B cell (primary cell): ENCODE data around the gene RARA. TPM values are rescaled to one million over a fixed set of nuclear protein-coding genes. Genes with fewer than 3 reads are reported as not detected.

Experiments
- ATAC-seq: fragments of 200-7000 bp; cut with Tn5 transposase; one replicate; pipeline ENCODE4 v1.10.0; 2021; ENCODE audit warnings: low read depth, mild to moderate bottlenecking, moderate number of reproducible peaks, moderate library complexity
- CTCF ChIA-PET: fragments of 350-600 bp; sonication (Branson Sonifier 250); formaldehyde crosslinking; loops from one replicate; lab custom pipeline; 2021; ENCODE audit warnings: antibody characterized with exemption, inconsistent platforms; lab: Charles Lee
- POLR2A ChIA-PET: fragments of 350-600 bp; sonication (Branson Sonifier 250); formaldehyde crosslinking; loops from one replicate; lab custom pipeline; 2021; ENCODE audit warnings: antibody characterized with exemption; lab: Charles Lee
- DNase-seq: peaks from one replicate; pipeline ENCODE4 v3.0.0; 2013
- H2AFZ ChIP-seq: 2 replicates; pipeline ENCODE4 v1.6.1; 2012; ENCODE audit warnings: mild to moderate bottlenecking, low read depth, low read length; ENCODE audit not compliant: insufficient read depth, poor library complexity, severe bottlenecking
- H3K27ac ChIP-seq, 2 donors: 1 replicate in 1 of 2; 2 replicates in 1 of 2; pipeline ENCODE4 v1.5.1; 2012 to 2013; ENCODE audit warnings: low read length in 2 of 2, mild to moderate bottlenecking in 2 of 2, moderate library complexity in 1 of 2
- H3K27me3 ChIP-seq, 4 experiments: fragments of 200-600 bp in 1 of 4; sonication (generic) in 1 of 4; replicated peaks in 1 of 4; 1 replicate in 2 of 4; 2 replicates in 2 of 4; pipeline versions ENCODE4 v1.6.1 to v1.7.0; 2013 to 2016; ENCODE audit warnings: low read length in 3 of 4, mild to moderate bottlenecking in 2 of 4, mixed read lengths in 1 of 4, moderate library complexity in 1 of 4; ENCODE audit not compliant: insufficient read depth in 4 of 4, control insufficient read depth in 3 of 4; ENCODE audit errors: control extremely low read depth in 1 of 4
- H3K36me3 ChIP-seq, 2 experiments: replicated peaks in 1 of 2; 1 replicate in 1 of 2; 2 replicates in 1 of 2; pipeline versions ENCODE4 v1.6.1 to v1.7.1; 2013; ENCODE audit warnings: low read length in 1 of 2; ENCODE audit not compliant: insufficient read depth in 2 of 2, control insufficient read depth in 1 of 2; ENCODE audit errors: control extremely low read depth in 1 of 2, extremely low read depth in 1 of 2
- H3K4me1 ChIP-seq, 2 donors: fragments of 200-600 bp in 1 of 2; sonication (generic) in 1 of 2; 1 replicate in 1 of 2; 2 replicates in 1 of 2; pipeline versions ENCODE4 v1.5.1 to v1.6.1; 2013 to 2017; ENCODE audit warnings: low read length in 2 of 2; ENCODE audit not compliant: control insufficient read depth in 2 of 2, insufficient read depth in 2 of 2
- H3K4me2 ChIP-seq: replicated peaks from 2 replicates; pipeline ENCODE3; 2012; ENCODE audit warnings: mild to moderate bottlenecking, low read depth, low read length; ENCODE audit not compliant: poor library complexity, severe bottlenecking
- H3K4me3 ChIP-seq, 5 experiments: fragments of 200-600 bp in 1 of 5; sonication (generic) in 1 of 5; 1 replicate in 3 of 5; 2 replicates in 2 of 5; pipeline versions ENCODE4 v1.5.1 to v1.7.0; 2011 to 2016; ENCODE audit warnings: low read length in 4 of 5, mild to moderate bottlenecking in 4 of 5, low read depth in 2 of 5, control low read depth in 1 of 5, moderate library complexity in 1 of 5; ENCODE audit not compliant: insufficient read depth in 1 of 5; ENCODE audit errors: control extremely low read depth in 1 of 5, extremely low read depth in 1 of 5
- H3K79me2 ChIP-seq: fragments of 200-600 bp; sonication (generic); one replicate; pipeline ENCODE4 v1.6.0; 2016; ENCODE audit warnings: low read length; ENCODE audit not compliant: control insufficient read depth, insufficient read depth
- H3K9ac ChIP-seq: fragments of 200-600 bp; sonication (generic); 2 replicates; pipeline ENCODE4 v1.6.1; 2017; ENCODE audit warnings: mild to moderate bottlenecking, low read length, moderate library complexity
- H3K9me3 ChIP-seq, 3 donors: one replicate each; pipeline versions ENCODE4 v1.6.1 to v1.7.1; 2013; ENCODE audit warnings: low read length in 2 of 3; ENCODE audit not compliant: control insufficient read depth in 2 of 3, insufficient read depth in 1 of 3; ENCODE audit errors: control extremely low read depth in 1 of 3
- H4K20me1 ChIP-seq: 2 replicates; pipeline ENCODE4 v1.6.0; 2012; ENCODE audit warnings: mild to moderate bottlenecking, low read length; ENCODE audit not compliant: insufficient read depth, control insufficient read depth, poor library complexity, severe bottlenecking
- H3K27ac Mint-ChIP-seq: one replicate; pipeline ENCODE4 v1.8.0; 2021; ENCODE audit warnings: mixed read lengths
- H3K27me3 Mint-ChIP-seq: one replicate; pipeline ENCODE4 v1.8.0; 2021; ENCODE audit warnings: mixed read lengths
- H3K4me1 Mint-ChIP-seq: one replicate; pipeline ENCODE4 v1.8.0; 2021; ENCODE audit warnings: mixed read lengths
- H3K4me3 Mint-ChIP-seq: one replicate; pipeline ENCODE4 v1.8.0; 2021; ENCODE audit warnings: mixed read lengths
- H3K9me3 Mint-ChIP-seq: one replicate; pipeline ENCODE4 v1.8.0; 2022; ENCODE audit warnings: mixed read lengths; ENCODE audit not compliant: insufficient read depth
- CTCF ChIP-seq: fragments of 200-600 bp; IDR thresholded peaks from one replicate; pipeline ENCODE4 v1.8.0; 2022; ENCODE audit warnings: antibody characterized with exemption, mild to moderate bottlenecking
- EZH2 ChIP-seq: IDR thresholded peaks from 2 replicates; pipeline ENCODE4 v1.6.1; 2012; ENCODE audit warnings: borderline replicate concordance, low read depth, mild to moderate bottlenecking, moderate library complexity, low read length; ENCODE audit not compliant: insufficient read depth, poor library complexity, severe bottlenecking
- WGBS: methylation state at CpG from one replicate; pipeline ENCODE4 v1.1.5; 2013; ENCODE audit warnings: missing lambda C conversion rate; ENCODE audit not compliant: insufficient coverage; 5-methylcytosine and 5-hydroxymethylcytosine counted together
- intact Hi-C: fragments of 100-400 bp; cut with micrococcal nuclease; formaldehyde crosslinking; loops from one replicate; pipeline ENCODE4 v1.10.0; 2022
- polyA plus RNA-seq: library from polyadenylated mRNA; depleted of rRNA; stranded (reverse); fragments of >200 nt; gene quantifications from 2 replicates; pipeline ENCODE4 v1.2.3, GENCODE V29; 2012
- total RNA-seq, 2 donors: library from RNA; stranded (reverse); fragments of 120-200 nt in 1 of 2; gene quantifications; 1 replicate in 1 of 2; 2 replicates in 1 of 2; pipeline versions ENCODE4 v1.2.3 to v1.2.4, GENCODE V29; 2013 to 2022

Gene RARA
- total and polyA plus RNA-seq, 2 donors (not counting 1 experiment from before 2014, with no cell fraction given), result 20.7 to 86.2 TPM

GRCh38 chr17:40348136-40348504 is 39.1 kb downstream of the RARA start:
- intact Hi-C loops, result no loop called here
- peaks cover 36% of the 10 kb centered on the region for H3K79me2 ChIP-seq
- no peaks in the 10 kb centered on the region for H3K27me3 ChIP-seq
- H3K27ac ChIP-seq, result peak overlapping the region in 1 of 2 donors; percentile 16
- H3K4me2 ChIP-seq, result peak overlapping the region; percentile 100
- Mint-ChIP-seq H3K27ac (peak overlapping the region; percentile 67), H3K9me3 (no peaks in the 10 kb centered on the region), H3K4me1 (peaks cover 84% of the 10 kb centered on the region), H3K27me3 (no peaks in the 10 kb centered on the region), H3K4me3 (peak overlapping the region; percentile 50)
- ATAC-seq (no peak), DNase-seq (peak; percentile 30)
- H3K9ac ChIP-seq, result no peak overlapping the region
- H3K9me3 ChIP-seq, result no peaks in the 10 kb centered on the region
- H3K4me3 ChIP-seq, result no peak overlapping the region
- ChIA-PET CTCF (interaction anchor here (0.7 to 3.3 kb wide), 7 partner anchors 18 to 70 kb away, joined by 3 to 15 read pairs (median 4); partner anchors contain the start of gene TOP2A), POLR2A (interaction anchor here (1.2 to 1.5 kb wide), 3 partner anchors 21 to 44 kb away, joined by 3 to 7 read pairs (median 3); no protein-coding TSS in a partner anchor)
- H2AFZ ChIP-seq, result no peak overlapping the region
- peaks cover 0 to 35% of the 10 kb centered on the region in 2 experiments for H3K36me3 ChIP-seq
- TF ChIP-seq EZH2, result no peak
- no CpG with 5 or more reads among the region's 5 CpGs for WGBS
- peaks cover 50% of the 10 kb centered on the region for H4K20me1 ChIP-seq
- peaks cover 68 to 74% of the 10 kb centered on the region in 2 donors for H3K4me1 ChIP-seq

GRCh38 chr17:40348562-40349476 is 39.8 kb downstream of the RARA start:
- Mint-ChIP-seq H3K27ac (peak overlapping the region; percentile 28), H3K4me3 (no peak overlapping the region), H3K4me1 (peaks cover 80% of the 10 kb centered on the region), H3K9me3 (no peaks in the 10 kb centered on the region), H3K27me3 (no peaks in the 10 kb centered on the region)
- H4K20me1 ChIP-seq, result peaks cover 44% of the 10 kb centered on the region
- POLR2A ChIA-PET, result interaction anchor here (1.2 to 1.5 kb wide), 3 partner anchors 22 to 45 kb away, joined by 3 to 7 read pairs (median 3); no protein-coding TSS in a partner anchor
- H2AFZ ChIP-seq, result no peak overlapping the region
- ATAC-seq (no peak), DNase-seq (peak; percentile 25)
- H3K79me2 ChIP-seq, result peaks cover 29% of the 10 kb centered on the region
- H3K4me2 ChIP-seq, result peak overlapping the region; percentile 100
- H3K27me3 ChIP-seq, result no peaks in the 10 kb centered on the region
- H3K36me3 ChIP-seq, result peaks cover 0 to 35% of the 10 kb centered on the region in 2 experiments
- H3K27ac ChIP-seq, result peak overlapping the region in 1 of 2 donors; percentile 12
- TF ChIP-seq EZH2, result no peak
- TF ChIP-seq CTCF, result no peak
- H3K4me3 ChIP-seq, result no peak overlapping the region
- H3K9me3 ChIP-seq, result no peaks in the 10 kb centered on the region
- H3K9ac ChIP-seq, result no peak overlapping the region
- CTCF ChIA-PET, result interaction anchor here (0.7 to 3.3 kb wide), 10 partner anchors 8 to 1427 kb away, joined by 3 to 15 read pairs (median 3); partner anchors contain the start of gene TOP2A
- H3K4me1 ChIP-seq, result peaks cover 62 to 71% of the 10 kb centered on the region in 2 donors
- WGBS, result 63% methylated on average over 15 of the region's 17 CpGs
- intact Hi-C loops, result no loop called here
